MM.1S (cell line): ENCODE measurements around the gene MARK3.
A peak's percentile ranks its signal among the peaks of the same experiment; 100 is the strongest.

ENCODE experiments used
- DNase-seq: peaks from one replicate; pipeline ENCODE4 v3.0.0-alpha.2; 2015
- H2AFZ ChIP-seq: fragments of 300-600 bp; sonication (generic); 2 replicates; pipeline ENCODE4 v1.6.0; 2016; ENCODE audit warnings: antibody characterized with exemption, low read length
- H3F3A ChIP-seq: fragments of 300-600 bp; sonication (generic); 2 replicates; pipeline ENCODE4 v1.6.1; 2016; ENCODE audit warnings: mild to moderate bottlenecking, antibody characterized with exemption, low read length, moderate library complexity, mixed read lengths; ENCODE audit not compliant: insufficient read depth
- H3K27ac ChIP-seq: fragments of 300-600 bp; sonication (generic); 2 replicates; pipeline ENCODE4 v1.5.1; 2016; ENCODE audit warnings: mild to moderate bottlenecking, low read length
- H3K27me3 ChIP-seq: fragments of 300-600 bp; sonication (generic); replicated peaks from 2 replicates; pipeline ENCODE4 v1.6.0; 2016; ENCODE audit warnings: low read length; ENCODE audit not compliant: insufficient read depth
- H3K36me3 ChIP-seq: fragments of 300-600 bp; sonication (generic); replicated peaks from 2 replicates; pipeline ENCODE4 v1.6.1; 2016; ENCODE audit warnings: mild to moderate bottlenecking, low read length, mixed read lengths; ENCODE audit not compliant: insufficient read depth
- H3K4me1 ChIP-seq: fragments of 300-600 bp; sonication (generic); 2 replicates; pipeline ENCODE4 v1.6.1; 2016; ENCODE audit warnings: low read length, mixed read lengths
- H3K4me2 ChIP-seq: fragments of 300-600 bp; sonication (generic); 2 replicates; pipeline ENCODE4 v1.6.0; 2016; ENCODE audit warnings: low read depth, low read length
- H3K4me3 ChIP-seq: fragments of 300-600 bp; sonication (generic); 2 replicates; pipeline ENCODE4 v1.5.1; 2016; ENCODE audit warnings: low read length, mixed read lengths
- H3K79me2 ChIP-seq: fragments of 300-600 bp; sonication (generic); 2 replicates; pipeline ENCODE4 v1.6.1; 2016; ENCODE audit warnings: mixed run types, low read length, mixed read lengths
- H3K9ac ChIP-seq: fragments of 300-600 bp; sonication (generic); 2 replicates; pipeline ENCODE4 v1.6.1; 2016; ENCODE audit warnings: low read length, mixed read lengths
- H3K9me2 ChIP-seq: fragments of 300-600 bp; sonication (generic); replicated peaks from 2 replicates; pipeline ENCODE4 v1.6.1; 2016; ENCODE audit warnings: mild to moderate bottlenecking, low read length, mixed read lengths; ENCODE audit not compliant: insufficient read depth
- H3K9me3 ChIP-seq: fragments of 300-600 bp; sonication (generic); replicated peaks from 2 replicates; pipeline ENCODE4 v1.6.1; 2016; ENCODE audit warnings: mild to moderate bottlenecking, low read length, mixed read lengths; ENCODE audit not compliant: insufficient read depth
- H4K20me1 ChIP-seq: fragments of 300-600 bp; sonication (generic); 2 replicates; pipeline ENCODE4 v1.6.1; 2016; ENCODE audit warnings: mild to moderate bottlenecking, low read length, moderate library complexity, mixed read lengths; ENCODE audit not compliant: insufficient read depth
- CTCF ChIP-seq: fragments of 300-600 bp; sonication (generic); IDR thresholded peaks from 2 replicates; pipeline ENCODE4 v1.5.1; 2016; ENCODE audit warnings: antibody characterized with exemption, low read length, mixed read lengths
- EZH2 ChIP-seq: fragments of 300-600 bp; sonication (generic); optimal IDR thresholded peaks from 2 replicates; pipeline ENCODE3; 2017; ENCODE audit warnings: low read depth, mild to moderate bottlenecking, antibody characterized with exemption, low read length, mixed read lengths
- EZH2phosphoT487 ChIP-seq: fragments of 300-600 bp; sonication (generic); IDR thresholded peaks from 2 replicates; pipeline ENCODE4 v1.6.1; 2018; ENCODE audit warnings: antibody characterized with exemption, low read length

MARK3 gene

DNA sequence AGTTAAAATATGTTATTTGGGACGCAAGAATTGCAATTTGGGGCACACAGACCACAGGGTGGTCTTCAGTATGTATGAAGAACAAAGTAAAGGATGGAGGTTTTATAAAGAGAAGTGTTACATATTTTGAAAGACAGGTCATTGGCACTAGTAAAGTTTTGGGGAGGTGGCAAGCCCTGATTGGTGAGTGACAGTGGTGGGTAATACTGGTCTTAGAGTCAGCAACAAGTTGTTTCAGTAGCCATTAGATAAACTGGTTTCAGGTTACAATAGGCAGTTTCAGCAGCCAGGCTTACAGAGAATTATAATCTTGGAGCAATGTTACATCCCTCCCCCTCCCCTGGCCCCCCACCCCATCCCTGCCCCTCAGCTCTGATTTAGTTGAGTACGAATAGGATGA lies 17.5 kb downstream of the MARK3 start:
- no peaks in the 10 kb centered on the region for H3K27me3 ChIP-seq
- H3K27ac ChIP-seq: no peak overlapping the region
- H3K4me1 ChIP-seq: peaks cover 7% of the 10 kb centered on the region; the same call in 1 of the 2 replicates
- no peaks in the 10 kb centered on the region for H3K9me3 ChIP-seq
- no peak overlapping the region for H3K9ac ChIP-seq
- TF ChIP-seq EZH2 (no peak), CTCF (no peak), EZH2phosphoT487 (no peak)
- H3K4me3 ChIP-seq: no peak overlapping the region
- peak overlapping the region; percentile 37; the same call in 1 of the 2 replicates for H3K4me2 ChIP-seq
- H2AFZ ChIP-seq: no peak overlapping the region
- DNase-seq: peak; percentile 17
- H3K36me3 ChIP-seq: no peaks in the 10 kb centered on the region
- H3F3A ChIP-seq: no peaks in the 10 kb centered on the region
- H4K20me1 ChIP-seq: peaks cover 5% of the 10 kb centered on the region; the same call in 1 of the 2 replicates
- H3K79me2 ChIP-seq: peaks cover 79% of the 10 kb centered on the region
- no peaks in the 10 kb centered on the region for H3K9me2 ChIP-seq

GRCh38 chr14:103404032-103404918 lies 19.1 kb downstream of the MARK3 start:
- Histone ChIP-seq H3K4me2 (peak overlapping the region; percentile 49; the same call in 1 of the 2 replicates), H3F3A (no peaks in the 10 kb centered on the region), H3K4me3 (no peak overlapping the region), H3K27ac (no peak overlapping the region; the same call in 1 of the 2 replicates), H3K4me1 (peaks cover 7% of the 10 kb centered on the region; the same call in 1 of the 2 replicates), H3K36me3 (no peaks in the 10 kb centered on the region), H3K9ac (no peak overlapping the region), H3K27me3 (no peaks in the 10 kb centered on the region), H3K79me2 (peaks cover 77% of the 10 kb centered on the region), H3K9me3 (no peaks in the 10 kb centered on the region), H3K9me2 (no peaks in the 10 kb centered on the region), H4K20me1 (peaks cover 5% of the 10 kb centered on the region; the same call in 1 of the 2 replicates), H2AFZ (no peak overlapping the region)
- DNase-seq: peak; percentile 27
- TF ChIP-seq EZH2phosphoT487: no peak
- TF ChIP-seq EZH2: no peak
- TF ChIP-seq CTCF: no peak

DNA sequence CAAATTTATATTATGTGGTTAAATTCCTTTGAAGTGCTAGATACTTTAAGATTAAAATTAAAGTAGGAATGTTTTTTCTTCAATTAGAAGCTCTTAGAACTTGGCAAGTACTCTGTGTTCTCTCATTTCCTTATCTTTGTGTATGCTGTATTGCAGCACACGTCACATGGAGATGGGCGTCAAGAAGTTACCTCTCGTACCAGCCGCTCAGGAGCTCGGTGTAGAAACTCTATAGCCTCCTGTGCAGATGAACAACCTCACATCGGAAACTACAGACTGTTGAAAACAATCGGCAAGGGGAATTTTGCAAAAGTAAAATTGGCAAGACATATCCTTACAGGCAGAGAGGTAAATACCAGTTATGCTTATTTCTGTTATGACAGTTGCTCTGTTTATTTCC lies 19.7 kb downstream of the MARK3 start:
- Histone ChIP-seq H3K4me2 (no peak overlapping the region), H4K20me1 (peaks cover 5% of the 10 kb centered on the region; the same call in 1 of the 2 replicates), H3K4me1 (peaks cover 7% of the 10 kb centered on the region; the same call in 1 of the 2 replicates)

More for the DNA sequence above, 19.7 kb downstream of the MARK3 start:
- Histone ChIP-seq H3F3A (no peaks in the 10 kb centered on the region), H3K27ac (no peak overlapping the region), H3K9ac (no peak overlapping the region), H2AFZ (no peak overlapping the region), H3K9me3 (no peaks in the 10 kb centered on the region), H3K36me3 (no peaks in the 10 kb centered on the region), H3K27me3 (no peaks in the 10 kb centered on the region), H3K79me2 (peaks cover 74% of the 10 kb centered on the region), H3K9me2 (no peaks in the 10 kb centered on the region), H3K4me3 (no peak overlapping the region)
- no peak for TF ChIP-seq CTCF
- no peak for TF ChIP-seq EZH2
- TF ChIP-seq EZH2phosphoT487: no peak
- no peak for DNase-seq
